Measurements from ENCODE around the gene STARD3. TPM values are rescaled to one million over a fixed set of nuclear protein-coding genes. Genes with fewer than 3 reads are reported as not detected.

STARD3 gene
- polyA plus RNA-seq, 4 donors: 41.7 to 58.7 (median 49.5) TPM

GRCh38 chr17:39634384-39634871 is 2.5 kb upstream of the STARD3 start:
- no peak for DNase-seq (ENCODE audit: low read depth in 4 of 4, low spot score in 3 of 4)

DNA sequence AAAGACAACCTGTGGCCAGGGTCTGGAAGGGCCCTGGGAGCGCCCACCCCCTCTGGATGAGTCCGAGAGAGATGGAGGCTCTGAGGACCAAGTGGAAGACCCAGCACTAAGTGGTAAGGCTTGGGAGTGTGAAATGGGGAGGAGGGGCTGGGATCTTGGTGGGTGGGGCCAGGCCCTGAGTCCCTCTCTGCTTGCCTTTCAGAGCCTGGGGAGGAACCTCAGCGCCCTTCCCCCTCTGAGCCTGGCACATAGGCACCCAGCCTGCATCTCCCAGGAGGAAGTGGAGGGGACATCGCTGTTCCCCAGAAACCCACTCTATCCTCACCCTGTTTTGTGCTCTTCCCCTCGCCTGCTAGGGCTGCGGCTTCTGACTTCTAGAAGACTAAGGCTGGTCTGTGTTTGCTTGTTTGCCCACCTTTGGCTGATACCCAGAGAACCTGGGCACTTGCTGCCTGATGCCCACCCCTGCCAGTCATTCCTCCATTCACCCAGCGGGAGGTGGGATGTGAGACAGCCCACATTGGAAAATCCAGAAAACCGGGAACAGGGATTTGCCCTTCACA is 1.2 kb upstream of the STARD3 start:
- DNase-seq (ENCODE audit: low read depth in 4 of 4, low spot score in 3 of 4): no peak

DNA sequence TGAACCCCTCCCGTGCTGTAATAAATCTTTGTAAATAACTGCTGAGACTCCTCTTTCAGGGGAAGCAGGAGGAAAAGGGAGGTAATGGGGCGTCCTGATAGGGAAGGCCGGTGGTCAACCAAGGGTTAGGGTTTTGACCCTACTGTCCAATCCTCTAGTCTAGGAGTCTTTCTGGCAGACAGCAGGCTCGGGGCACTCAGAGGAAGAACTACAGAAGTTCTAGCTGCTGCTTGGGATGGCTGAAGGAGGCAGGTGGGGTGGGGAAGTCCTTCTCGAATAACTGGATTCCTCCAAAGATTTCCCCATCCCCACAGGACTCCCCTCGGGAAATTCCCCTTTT is 387 bp upstream of the STARD3 start:
- no peak for DNase-seq (ENCODE audit: low read depth in 4 of 4, low spot score in 3 of 4)

DNA sequence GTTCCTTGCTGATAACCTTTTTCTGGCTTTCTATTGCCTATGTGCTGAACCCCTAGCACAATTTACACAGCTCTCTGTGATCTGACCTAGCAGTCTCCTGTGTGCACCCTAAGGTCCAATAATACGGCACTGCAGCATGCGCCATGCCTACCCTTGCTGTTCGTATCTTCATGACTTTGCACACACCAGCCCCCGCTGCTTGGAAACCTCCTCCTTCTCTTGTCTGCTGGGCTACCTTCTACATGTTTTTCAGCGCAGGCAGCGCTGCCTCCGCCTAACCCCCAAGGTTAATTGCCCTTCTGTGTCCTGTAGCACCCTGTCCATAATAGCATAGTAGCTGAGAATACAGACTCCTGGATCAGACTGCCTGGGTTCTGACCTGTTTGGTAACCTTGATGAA is 1.4 kb downstream of the STARD3 start:
- no peak for DNase-seq (ENCODE audit: low read depth in 4 of 4, low spot score in 3 of 4)

GRCh38 chr17:39639043-39639442 is 2.1 kb downstream of the STARD3 start:
- no peak for DNase-seq (ENCODE audit: low read depth in 4 of 4, low spot score in 3 of 4)

DNA sequence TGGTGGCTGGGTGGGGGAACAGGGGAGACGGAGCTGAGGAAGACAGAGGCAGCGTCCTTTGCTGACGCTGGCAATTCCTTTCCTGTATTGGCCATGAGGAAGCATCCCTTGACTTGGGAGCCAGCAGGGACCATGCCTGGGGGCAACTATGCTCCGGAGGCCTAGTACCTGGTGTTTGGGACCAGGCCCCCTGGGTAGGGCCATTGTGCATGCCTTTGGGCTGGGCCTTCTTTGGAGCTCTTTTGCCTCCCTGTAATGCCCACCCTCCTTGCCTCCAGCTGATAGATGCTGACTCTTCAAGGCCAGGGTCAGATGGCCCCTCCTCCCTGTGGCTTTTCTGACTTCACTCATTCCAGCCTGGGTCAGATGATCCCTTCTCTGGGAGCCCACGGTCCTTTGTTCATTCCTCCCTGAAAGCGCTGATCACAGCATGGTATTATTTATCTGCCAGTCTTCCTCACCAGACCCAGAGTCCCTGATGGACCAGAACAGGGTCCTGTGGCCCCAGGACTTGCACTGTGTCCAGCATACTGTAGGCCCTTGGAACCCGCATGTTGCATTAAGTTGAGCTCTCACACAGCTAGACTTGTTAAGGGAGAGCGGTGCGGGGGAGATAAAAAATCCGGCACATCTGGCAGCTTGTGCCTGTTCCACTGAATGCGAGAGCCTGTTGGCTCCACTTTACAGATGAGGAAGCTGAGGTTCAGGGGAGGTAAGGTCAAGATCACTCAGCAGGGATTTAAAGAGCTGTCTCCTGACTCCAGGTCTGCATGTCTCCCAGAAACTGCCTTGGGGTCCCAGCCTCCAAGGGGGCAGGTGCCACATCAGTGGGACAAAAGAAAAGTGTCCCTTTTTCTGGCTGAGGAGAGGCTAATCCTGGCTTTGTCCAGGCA is 2.9 kb downstream of the STARD3 start:
- no peak for DNase-seq (ENCODE audit: low read depth in 4 of 4, low spot score in 3 of 4)

DNA sequence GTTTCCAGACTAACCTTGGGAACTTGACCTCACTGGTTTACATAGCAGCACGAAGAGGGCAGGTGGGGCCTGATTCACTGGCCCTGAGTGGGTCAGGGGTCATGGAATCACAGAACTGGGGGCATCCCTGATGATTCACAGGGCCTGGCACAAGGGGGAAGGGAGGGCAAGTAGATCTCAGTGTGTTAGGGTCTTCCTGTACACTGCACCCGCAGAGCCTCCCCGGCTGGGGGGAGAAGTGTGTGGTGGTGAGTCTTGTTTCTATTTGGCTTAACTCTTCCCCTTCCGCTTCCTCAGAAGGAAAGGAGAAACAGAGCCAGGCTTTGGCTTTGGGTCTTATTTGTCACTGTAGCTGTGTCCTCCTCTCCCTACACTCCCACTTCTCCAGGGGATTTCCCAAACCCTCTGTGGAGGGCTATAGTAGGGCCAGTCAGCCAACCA is 3.7 kb downstream of the STARD3 start:
- no peak for DNase-seq (ENCODE audit: low read depth in 4 of 4, low spot score in 3 of 4)

- DNase-seq (ENCODE audit: low read depth in 4 of 4, low spot score in 3 of 4): no peak
Measured at GRCh38 chr17:39641097-39641496, 4.2 kb downstream of the STARD3 start.

DNA sequence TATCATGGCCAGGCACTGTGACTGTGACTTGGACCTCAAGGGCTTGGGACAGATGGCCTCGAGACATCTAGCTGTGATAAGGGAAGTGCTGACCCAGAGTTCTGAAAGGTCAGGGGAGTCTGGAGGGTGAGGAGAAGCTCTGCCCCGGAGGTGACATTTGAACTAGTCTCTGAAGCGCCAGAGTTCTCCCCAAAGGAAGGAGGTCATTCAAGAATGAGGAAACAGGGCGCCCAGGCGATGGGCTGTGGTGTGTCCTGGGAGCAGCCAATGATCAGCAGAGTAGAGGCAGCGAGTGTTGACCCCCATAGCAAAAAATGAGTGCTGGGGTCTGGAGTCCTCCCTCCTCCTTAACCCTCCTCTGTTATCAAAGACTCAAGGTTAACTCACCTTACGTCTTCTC is 4.9 kb downstream of the STARD3 start:
- no peak for DNase-seq (ENCODE audit: low read depth in 4 of 4, low spot score in 3 of 4)

DNA sequence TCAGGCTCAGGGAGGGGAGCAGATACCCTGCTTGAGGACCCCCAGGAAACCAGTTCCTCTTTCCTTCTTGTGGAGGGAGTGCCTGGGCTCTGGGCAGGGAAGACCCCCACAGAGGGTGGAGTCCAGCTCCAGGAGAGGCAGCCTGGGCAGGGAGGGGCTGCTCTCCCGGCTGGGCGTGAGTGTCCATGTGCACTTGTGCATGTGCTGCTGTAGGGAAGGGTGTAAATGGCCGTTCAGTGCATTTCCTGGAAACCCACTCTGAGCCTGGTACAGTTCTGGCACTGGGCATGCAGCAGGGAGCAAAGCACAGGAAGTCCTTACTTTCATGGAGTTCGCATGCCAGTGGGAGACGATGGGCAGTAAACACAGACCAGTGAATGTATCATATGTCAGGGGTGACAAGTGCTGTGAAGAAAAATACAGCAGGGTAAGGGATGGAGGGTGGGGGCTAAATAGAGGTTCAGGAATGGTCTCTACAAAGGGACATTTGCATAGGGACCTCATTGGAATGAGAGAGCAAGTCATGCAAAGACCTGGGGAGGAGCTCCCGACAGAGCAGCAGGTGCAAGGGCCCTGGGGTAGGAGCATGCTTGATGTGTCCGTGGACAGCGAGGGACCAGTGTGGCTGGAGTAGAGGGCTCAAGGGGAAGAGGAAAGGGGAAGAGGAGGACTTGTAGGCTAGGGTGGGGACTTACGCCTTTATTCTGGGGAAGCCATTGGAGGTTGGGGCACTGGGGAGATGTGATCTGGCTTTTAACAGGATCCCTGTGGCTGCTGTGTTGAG is 5.5 kb downstream of the STARD3 start:
- DNase-seq (ENCODE audit: low read depth in 4 of 4, low spot score in 3 of 4): no peak

GRCh38 chr17:39643271-39643670 is 6.3 kb downstream of the STARD3 start:
- DNase-seq (ENCODE audit: low read depth in 4 of 4, low spot score in 3 of 4): no peak

DNA sequence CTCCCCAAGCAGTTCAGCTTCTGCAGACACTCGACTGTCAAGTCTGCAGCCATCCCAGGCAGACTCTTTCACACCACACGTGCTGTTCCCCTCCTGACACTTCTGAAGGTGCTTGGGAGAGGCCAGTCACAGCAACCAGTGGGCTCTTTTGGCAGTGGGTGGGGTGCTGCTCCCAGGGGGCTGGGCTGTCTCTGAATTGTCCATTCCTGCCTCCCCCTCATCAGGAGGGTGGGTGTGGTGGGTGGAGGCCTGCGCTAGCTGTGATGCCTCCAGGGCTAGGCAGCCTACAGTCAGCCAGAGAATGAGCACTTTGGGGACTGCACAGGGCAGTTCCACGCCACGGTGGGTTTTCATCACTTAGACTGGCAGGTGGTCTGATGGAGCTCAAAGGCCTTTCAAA is 10.3 kb downstream of the STARD3 start:
- DNase-seq (ENCODE audit: low read depth in 4 of 4, low spot score in 3 of 4): no peak

- DNase-seq (ENCODE audit: low read depth in 4 of 4, low spot score in 3 of 4): no peak
Measured at GRCh38 chr17:39648616-39649366, 11.8 kb downstream of the STARD3 start.

- no peak for DNase-seq (ENCODE audit: low read depth in 4 of 4, low spot score in 3 of 4)
Measured at GRCh38 chr17:39650121-39650579, 13.2 kb downstream of the STARD3 start.

GRCh38 chr17:39651923-39652586 is 15.1 kb downstream of the STARD3 start:
- no peak for DNase-seq (ENCODE audit: low read depth in 4 of 4, low spot score in 3 of 4)

DNA sequence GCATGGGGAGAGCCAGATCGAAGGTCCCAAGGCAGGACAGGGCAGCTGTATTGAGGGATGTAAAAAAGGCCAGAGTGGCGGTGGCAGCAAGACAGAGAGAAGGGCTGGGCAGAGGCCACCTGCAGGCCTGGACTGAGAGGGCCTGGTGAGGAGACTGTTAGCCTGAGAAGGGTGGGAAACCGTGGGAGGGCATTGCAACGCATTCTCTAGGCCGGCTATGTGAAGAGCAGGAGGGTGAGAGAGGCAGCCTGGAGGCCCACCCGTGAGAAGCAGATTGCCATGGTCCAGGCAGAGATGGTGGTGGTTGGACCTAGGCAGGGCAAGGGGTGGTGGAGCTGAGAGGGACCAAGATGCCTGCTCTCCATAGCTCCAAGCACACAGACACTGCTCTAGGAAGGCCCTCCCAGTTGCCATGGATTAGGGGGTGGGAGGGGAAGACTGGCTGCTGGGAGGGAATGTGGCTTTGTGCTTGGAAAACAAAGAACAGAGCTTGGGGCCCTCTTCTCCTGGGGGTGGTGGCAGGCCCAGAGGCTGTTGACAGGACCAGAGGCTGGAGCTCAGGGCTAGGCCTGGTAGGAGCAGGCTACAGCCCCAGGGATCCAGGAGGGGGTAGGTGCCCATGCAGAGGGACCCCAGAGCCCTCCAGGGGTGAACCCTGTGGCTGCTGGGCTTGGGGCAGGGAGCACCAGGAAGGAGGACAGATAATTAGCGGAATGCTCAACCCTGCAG is 15.8 kb downstream of the STARD3 start:
- no peak for DNase-seq (ENCODE audit: low read depth in 4 of 4, low spot score in 3 of 4)

DNA sequence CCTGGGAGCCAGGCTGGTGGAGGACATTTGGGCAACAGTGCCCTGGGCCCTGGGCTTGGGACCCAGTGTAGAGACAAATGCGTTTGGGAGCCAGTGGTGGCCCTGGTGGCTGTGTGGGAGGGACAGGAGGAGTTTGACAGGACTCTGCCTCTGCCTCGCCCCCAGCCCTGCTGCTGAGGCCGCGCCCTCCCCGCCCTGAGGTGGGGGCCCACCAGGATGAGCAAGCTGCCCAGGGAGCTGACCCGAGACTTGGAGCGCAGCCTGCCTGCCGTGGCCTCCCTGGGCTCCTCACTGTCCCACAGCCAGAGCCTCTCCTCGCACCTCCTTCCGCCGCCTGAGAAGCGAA is 16.3 kb downstream of the STARD3 start:
- DNase-seq (ENCODE audit: low read depth in 4 of 4, low spot score in 3 of 4): no peak

GRCh38 chr17:39653662-39654331 is 16.9 kb downstream of the STARD3 start:
- no peak for DNase-seq (ENCODE audit: low read depth in 4 of 4, low spot score in 3 of 4)

DNA sequence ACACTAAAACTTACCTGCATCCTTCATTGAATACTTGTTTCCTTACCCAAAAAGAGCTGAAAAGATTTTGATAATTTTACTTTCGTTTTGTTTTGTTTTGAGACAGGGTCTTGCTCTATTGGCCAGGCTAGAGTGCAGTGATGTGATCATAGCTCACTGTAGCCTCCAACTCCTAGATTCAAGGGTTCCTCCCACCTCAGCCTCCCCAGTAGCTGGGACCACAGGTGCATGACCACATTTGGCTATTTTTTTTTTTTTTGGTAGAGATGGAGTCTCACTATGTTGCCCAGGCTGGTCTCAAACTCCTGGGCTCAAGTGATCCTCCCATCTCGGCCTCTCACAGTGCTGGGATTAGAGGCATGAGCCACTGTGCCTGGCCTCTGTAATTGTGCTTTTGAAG is 18.2 kb downstream of the STARD3 start:
- no peak for DNase-seq (ENCODE audit: low read depth in 4 of 4, low spot score in 3 of 4)

Data from left renal pelvis (tissue), 4 donors.